Activated CD4-positive, alpha-beta T cell treated with anti-CD3 and anti-CD28 coated beads for 48 hours (primary cell): ENCODE data around the gene AFDN.

Experiments
- DNase-seq: peaks from one replicate; pipeline ENCODE4 v3.0.0-alpha.2; 2020

AFDN gene

GRCh38 chr6:168009331-168009730 lies 182.6 kb downstream of the AFDN start:
- no peak for DNase-seq

GRCh38 chr6:168011291-168011690 lies 184.6 kb downstream of the AFDN start:
- DNase-seq, result no peak

GRCh38 chr6:168012431-168013249 lies 185.9 kb downstream of the AFDN start:
- DNase-seq, result no peak

GRCh38 chr6:168013250-168013915 lies 186.7 kb downstream of the AFDN start:
- no peak for DNase-seq

- DNase-seq, result no peak
Measured at GRCh38 chr6:168014428-168014827, 187.7 kb downstream of the AFDN start.

GRCh38 chr6:168015009-168015408 lies 188.3 kb downstream of the AFDN start:
- DNase-seq, result no peak

- DNase-seq, result no peak
Measured at GRCh38 chr6:168015482-168016175, 188.9 kb downstream of the AFDN start.

- DNase-seq, result no peak
Measured at GRCh38 chr6:168016176-168016620, 189.5 kb downstream of the AFDN start.

GRCh38 chr6:168016721-168017525 lies 190.2 kb downstream of the AFDN start:
- DNase-seq, result no peak

GRCh38 chr6:168017629-168018028 lies 190.9 kb downstream of the AFDN start:
- DNase-seq, result no peak

- no peak for DNase-seq
Measured at GRCh38 chr6:168018664-168019063, 192.0 kb downstream of the AFDN start.

GRCh38 chr6:168020242-168020641 lies 193.5 kb downstream of the AFDN start:
- no peak for DNase-seq

GRCh38 chr6:168021581-168021980 lies 194.9 kb downstream of the AFDN start:
- DNase-seq, result no peak
